ENCODE results near the gene SOBP. TPM values are rescaled to one million over a fixed set of nuclear protein-coding genes. Genes with fewer than 3 reads are reported as not detected.

SOBP gene
- total and polyA plus RNA-seq, 4 donors: 24.0 to 44.6 (median 37.0) TPM

- no peak overlapping the region for H3K27ac ChIP-seq (ENCODE audit: low read depth, low read length)
- H3K9me3 ChIP-seq (ENCODE audit: control insufficient read depth, insufficient read depth, low read length): no peaks in the 10 kb centered on the region
- peaks cover 23% of the 10 kb centered on the region for H3K4me1 ChIP-seq (ENCODE audit: control insufficient read depth, insufficient read depth, low read length)
- H3K27me3 ChIP-seq (ENCODE audit: control insufficient read depth, insufficient read depth, low read length): no peaks in the 10 kb centered on the region
- DNase-seq (ENCODE audit: low read depth in 4 of 6, low spot score in 6 of 6): no peak
- H3K36me3 ChIP-seq (ENCODE audit: control insufficient read depth, insufficient read depth, low read length): peaks cover 25% of the 10 kb centered on the region
- no peak overlapping the region for H3K4me3 ChIP-seq (ENCODE audit: low read depth, low read length)
- 90% methylated on average over 5 of the region's 10 CpGs for WGBS (ENCODE audit: insufficient coverage)
Measured at GRCh38 chr6:107636486-107636885, 146.6 kb downstream of the SOBP start.

GRCh38 chr6:107637316-107638315 lies 147.7 kb downstream of the SOBP start:
- no peaks in the 10 kb centered on the region for H3K27me3 ChIP-seq (ENCODE audit: control insufficient read depth, insufficient read depth, low read length)
- DNase-seq (ENCODE audit: low read depth in 4 of 6, low spot score in 6 of 6): no peak
- no peak overlapping the region for H3K4me3 ChIP-seq (ENCODE audit: low read depth, low read length)
- no peak overlapping the region for H3K27ac ChIP-seq (ENCODE audit: low read depth, low read length)
- H3K36me3 ChIP-seq (ENCODE audit: control insufficient read depth, insufficient read depth, low read length): peaks cover 25% of the 10 kb centered on the region
- WGBS (ENCODE audit: insufficient coverage): 100% methylated on average over 4 of the region's 11 CpGs
- peaks cover 30% of the 10 kb centered on the region for H3K4me1 ChIP-seq (ENCODE audit: control insufficient read depth, insufficient read depth, low read length)
- H3K9me3 ChIP-seq (ENCODE audit: control insufficient read depth, insufficient read depth, low read length): no peaks in the 10 kb centered on the region

- Histone ChIP-seq H3K27me3 (ENCODE audit: control insufficient read depth, insufficient read depth, low read length) (no peaks in the 10 kb centered on the region), H3K4me1 (ENCODE audit: control insufficient read depth, insufficient read depth, low read length) (peaks cover 29% of the 10 kb centered on the region), H3K36me3 (ENCODE audit: control insufficient read depth, insufficient read depth, low read length) (peaks cover 25% of the 10 kb centered on the region), H3K4me3 (ENCODE audit: low read depth, low read length) (no peak overlapping the region), H3K9me3 (ENCODE audit: control insufficient read depth, insufficient read depth, low read length) (no peaks in the 10 kb centered on the region), H3K27ac (ENCODE audit: low read depth, low read length) (no peak overlapping the region)
- 82% methylated on average over 3 of the region's 4 CpGs for WGBS (ENCODE audit: insufficient coverage)
- no peak for DNase-seq (ENCODE audit: low read depth in 4 of 6, low spot score in 6 of 6)
Measured at GRCh38 chr6:107638493-107638892, 148.6 kb downstream of the SOBP start.

DNA sequence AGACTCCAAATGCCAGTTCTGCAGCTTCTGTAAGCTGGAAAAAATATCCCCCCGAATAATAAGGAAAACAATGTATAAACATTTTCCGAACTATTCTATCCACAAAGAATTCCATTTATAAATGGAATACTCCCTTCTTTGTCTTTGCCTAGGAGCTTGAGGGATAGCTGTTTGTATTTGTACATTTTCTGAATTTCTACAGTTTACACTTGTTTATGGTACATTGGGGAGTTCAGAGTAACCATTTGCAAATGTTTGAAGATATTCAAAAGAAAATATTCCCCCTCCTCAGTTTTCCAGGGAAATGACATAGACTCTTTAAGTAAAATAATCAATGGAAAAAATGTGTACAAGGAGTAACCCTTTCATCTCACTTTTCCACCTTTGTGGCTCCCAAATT lies 149.6 kb downstream of the SOBP start:
- H3K9me3 ChIP-seq (ENCODE audit: control insufficient read depth, insufficient read depth, low read length): no peaks in the 10 kb centered on the region
- no peaks in the 10 kb centered on the region for H3K27me3 ChIP-seq (ENCODE audit: control insufficient read depth, insufficient read depth, low read length)
- WGBS (ENCODE audit: insufficient coverage): no CpG with 5 or more reads among the region's 2 CpGs
- no peak for DNase-seq (ENCODE audit: low read depth in 4 of 6, low spot score in 6 of 6)
- H3K27ac ChIP-seq (ENCODE audit: low read depth, low read length): no peak overlapping the region
- peaks cover 15% of the 10 kb centered on the region for H3K36me3 ChIP-seq (ENCODE audit: control insufficient read depth, insufficient read depth, low read length)
- H3K4me3 ChIP-seq (ENCODE audit: low read depth, low read length): no peak overlapping the region
- H3K4me1 ChIP-seq (ENCODE audit: control insufficient read depth, insufficient read depth, low read length): peaks cover 19% of the 10 kb centered on the region

GRCh38 chr6:107641071-107641470 lies 151.2 kb downstream of the SOBP start:
- H3K27ac ChIP-seq (ENCODE audit: low read depth, low read length): peak overlapping the region; percentile 69
- no peak for DNase-seq (ENCODE audit: low read depth in 4 of 6, low spot score in 6 of 6)
- no peaks in the 10 kb centered on the region for H3K27me3 ChIP-seq (ENCODE audit: control insufficient read depth, insufficient read depth, low read length)
- no CpG with 5 or more reads among the region's 1 CpG for WGBS (ENCODE audit: insufficient coverage)
- peaks cover 5% of the 10 kb centered on the region for H3K36me3 ChIP-seq (ENCODE audit: control insufficient read depth, insufficient read depth, low read length)
- no peaks in the 10 kb centered on the region for H3K9me3 ChIP-seq (ENCODE audit: control insufficient read depth, insufficient read depth, low read length)
- H3K4me3 ChIP-seq (ENCODE audit: low read depth, low read length): no peak overlapping the region
- peaks cover 15% of the 10 kb centered on the region for H3K4me1 ChIP-seq (ENCODE audit: control insufficient read depth, insufficient read depth, low read length)

DNA sequence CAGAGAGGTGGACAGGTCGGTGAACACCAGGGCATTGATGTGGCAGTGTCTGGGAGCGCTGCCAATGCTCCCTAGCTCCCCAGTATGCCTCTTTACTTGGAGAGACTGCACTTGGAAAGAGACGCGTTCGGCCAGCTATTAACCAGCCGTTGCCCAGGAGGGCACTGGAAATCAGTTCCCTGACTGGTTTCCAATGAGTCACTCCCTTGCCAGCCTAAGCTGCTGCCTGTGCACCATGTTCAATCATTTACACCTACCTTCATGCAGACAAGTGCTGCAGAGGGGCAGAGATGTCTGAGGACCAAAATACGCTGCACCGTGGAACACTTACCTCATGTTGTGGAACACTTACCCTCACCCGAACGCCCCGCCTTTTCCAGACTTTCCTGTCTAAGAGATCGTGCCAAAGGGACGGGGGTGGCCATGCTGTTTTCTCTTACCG lies 151.6 kb downstream of the SOBP start:
- DNase-seq (ENCODE audit: low read depth in 4 of 6, low spot score in 6 of 6): peak in 5 of 6 donors; percentile 58 to 87 (median 75)
- Histone ChIP-seq H3K9me3 (ENCODE audit: control insufficient read depth, insufficient read depth, low read length) (no peaks in the 10 kb centered on the region), H3K4me1 (ENCODE audit: control insufficient read depth, insufficient read depth, low read length) (peaks cover 15% of the 10 kb centered on the region), H3K36me3 (ENCODE audit: control insufficient read depth, insufficient read depth, low read length) (peaks cover under 1% of the 10 kb centered on the region), H3K4me3 (ENCODE audit: low read depth, low read length) (no peak overlapping the region), H3K27ac (ENCODE audit: low read depth, low read length) (peak overlapping the region; percentile 69), H3K27me3 (ENCODE audit: control insufficient read depth, insufficient read depth, low read length) (no peaks in the 10 kb centered on the region)
- 48% methylated on average over 5 of the region's 14 CpGs for WGBS (ENCODE audit: insufficient coverage)

GRCh38 chr6:107642095-107642860 lies 152.4 kb downstream of the SOBP start:
- Histone ChIP-seq H3K27ac (ENCODE audit: low read depth, low read length) (peak overlapping the region; percentile 69), H3K27me3 (ENCODE audit: control insufficient read depth, insufficient read depth, low read length) (no peaks in the 10 kb centered on the region), H3K4me3 (ENCODE audit: low read depth, low read length) (no peak overlapping the region), H3K4me1 (ENCODE audit: control insufficient read depth, insufficient read depth, low read length) (peaks cover 15% of the 10 kb centered on the region), H3K9me3 (ENCODE audit: control insufficient read depth, insufficient read depth, low read length) (no peaks in the 10 kb centered on the region), H3K36me3 (ENCODE audit: control insufficient read depth, insufficient read depth, low read length) (no peaks in the 10 kb centered on the region)
- WGBS (ENCODE audit: insufficient coverage): no CpG with 5 or more reads among the region's 3 CpGs
- DNase-seq (ENCODE audit: low read depth in 4 of 6, low spot score in 6 of 6): no peak

GRCh38 chr6:107642861-107643328 lies 153.0 kb downstream of the SOBP start:
- no CpG with 5 or more reads among the region's 3 CpGs for WGBS (ENCODE audit: insufficient coverage)
- Histone ChIP-seq H3K27ac (ENCODE audit: low read depth, low read length) (peak overlapping the region; percentile 42), H3K36me3 (ENCODE audit: control insufficient read depth, insufficient read depth, low read length) (no peaks in the 10 kb centered on the region), H3K4me1 (ENCODE audit: control insufficient read depth, insufficient read depth, low read length) (peaks cover 15% of the 10 kb centered on the region), H3K27me3 (ENCODE audit: control insufficient read depth, insufficient read depth, low read length) (no peaks in the 10 kb centered on the region), H3K9me3 (ENCODE audit: control insufficient read depth, insufficient read depth, low read length) (no peaks in the 10 kb centered on the region), H3K4me3 (ENCODE audit: low read depth, low read length) (no peak overlapping the region)
- no peak for DNase-seq (ENCODE audit: low read depth in 4 of 6, low spot score in 6 of 6)

- no peaks in the 10 kb centered on the region for H3K9me3 ChIP-seq (ENCODE audit: control insufficient read depth, insufficient read depth, low read length)
Measured at GRCh38 chr6:107644513-107644912, 154.6 kb downstream of the SOBP start.

More at GRCh38 chr6:107644513-107644912, 154.6 kb downstream of the SOBP start:
- no peak for DNase-seq (ENCODE audit: low read depth in 4 of 6, low spot score in 6 of 6)
- H3K36me3 ChIP-seq (ENCODE audit: control insufficient read depth, insufficient read depth, low read length): no peaks in the 10 kb centered on the region
- no peaks in the 10 kb centered on the region for H3K27me3 ChIP-seq (ENCODE audit: control insufficient read depth, insufficient read depth, low read length)
- no peak overlapping the region for H3K27ac ChIP-seq (ENCODE audit: low read depth, low read length)
- peaks cover 15% of the 10 kb centered on the region for H3K4me1 ChIP-seq (ENCODE audit: control insufficient read depth, insufficient read depth, low read length)
- WGBS (ENCODE audit: insufficient coverage): no CpG with 5 or more reads among the region's 1 CpG
- H3K4me3 ChIP-seq (ENCODE audit: low read depth, low read length): no peak overlapping the region

All from spinal cord (tissue), 10 donors.